ENCODE results near the gene CARM1. TPM values are rescaled to one million over a fixed set of nuclear protein-coding genes. Genes with fewer than 3 reads are reported as not detected.
A peak's percentile ranks its signal among the peaks of the same experiment; 100 is the strongest.
"Not testable (repeated sequence)": the region's sequence is repeated elsewhere in the genome, so short reads cannot be mapped to it uniquely, and the experiment has no call there.

Gene CARM1
- total and polyA plus RNA-seq, 5 donors: 30.8 to 37.2 (median 32.6) TPM

GRCh38 chr19:10832939-10833296, 38.4 kb upstream of the CARM1 start:
- no peak for ATAC-seq
- Histone ChIP-seq H3K27ac (ENCODE audit: low read length) (no peak overlapping the region), H3K9me3 (ENCODE audit: control insufficient read depth, low read length) (no peaks in the 10 kb centered on the region), H3K27me3 (ENCODE audit: control insufficient read depth, insufficient read depth) (no peaks in the 10 kb centered on the region), H3K4me3 (ENCODE audit: low read length) (no peak overlapping the region), H3K4me1 (ENCODE audit: control insufficient read depth, insufficient read depth, low read length) (peaks cover 3% of the 10 kb centered on the region)
- DNase-seq: no peak
- 76% methylated on average over 20 of the region's 20 CpGs for WGBS
- intact Hi-C loops (cut with DNase I): no loop called here

GRCh38 chr19:10835089-10835753, 36.1 kb upstream of the CARM1 start:
- ATAC-seq (peak; percentile 2 to 3), DNase-seq (no peak)
- H3K4me3 ChIP-seq (ENCODE audit: low read length): no peak overlapping the region
- no peaks in the 10 kb centered on the region for H3K9me3 ChIP-seq (ENCODE audit: control insufficient read depth, low read length)
- no peaks in the 10 kb centered on the region for H3K27me3 ChIP-seq (ENCODE audit: control insufficient read depth, insufficient read depth)
- 54% methylated on average over 32 of the region's 32 CpGs for WGBS
- intact Hi-C loops (cut with DNase I): loop anchor here in 1 of 4 donors (2.0 kb wide), 1 partner anchor 36 kb away; the partner anchor contains the start of gene CARM1
- H3K27ac ChIP-seq (ENCODE audit: low read length): peak overlapping the region; percentile 39
- peaks cover 3% of the 10 kb centered on the region for H3K4me1 ChIP-seq (ENCODE audit: control insufficient read depth, insufficient read depth, low read length)

DNA sequence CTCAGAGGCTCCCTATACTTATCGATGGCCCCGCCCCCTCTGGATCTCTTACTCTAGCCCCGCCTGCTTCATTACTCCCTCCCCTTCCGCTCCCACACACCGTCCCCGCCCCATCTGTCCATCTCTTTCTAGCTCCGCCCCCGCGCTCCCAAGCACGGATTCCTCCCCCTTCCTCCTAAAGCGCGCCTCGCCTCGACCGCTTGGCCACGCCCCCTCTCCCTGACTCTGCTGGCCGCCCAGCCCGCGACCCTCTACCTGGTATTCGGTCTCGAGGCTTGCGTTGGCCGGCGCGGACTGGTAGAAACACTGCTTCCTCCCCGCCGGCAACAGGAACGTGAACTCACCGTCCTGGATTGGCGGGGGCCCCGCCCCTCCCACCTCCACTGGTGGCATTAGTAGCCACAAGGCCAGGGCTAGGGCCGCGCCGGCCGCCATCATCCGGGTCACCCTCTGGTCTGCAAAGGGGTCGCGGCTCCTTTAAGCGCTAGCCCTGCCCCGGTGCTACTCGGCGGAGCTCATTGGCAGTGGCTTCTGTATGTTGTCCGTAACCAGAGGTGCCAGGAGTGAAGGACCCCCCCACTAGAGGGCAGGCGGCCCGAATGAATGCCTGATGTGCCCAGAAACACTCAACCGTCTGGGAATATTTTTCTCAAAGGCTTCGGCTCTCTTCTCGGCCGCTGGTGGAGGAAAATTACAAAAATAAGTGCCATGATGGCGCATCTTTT, 35.4 kb upstream of the CARM1 start, which contains the start of gene TMED1:
Gene TMED1 (minus strand): TSS at position 459 of the 725 bp plus-strand sequence. CDS start 21 bp downstream, at position 438.
- ATAC-seq (peak; percentile 95), DNase-seq (peak; percentile 99 to 100 (median 100))
- under 1% methylated on average over 50 of the region's 50 CpGs for WGBS
- Histone ChIP-seq H3K27me3 (ENCODE audit: control insufficient read depth, insufficient read depth) (no peaks in the 10 kb centered on the region), H3K27ac (ENCODE audit: low read length) (peak within 1 kb of the TSS; percentile 74), H3K4me3 (ENCODE audit: low read length) (peak within 1 kb of the TSS; percentile 47), H3K9me3 (ENCODE audit: control insufficient read depth, low read length) (no peaks in the 10 kb centered on the region), H3K4me1 (ENCODE audit: control insufficient read depth, insufficient read depth, low read length) (peaks cover 3% of the 10 kb centered on the region)
- intact Hi-C loops (cut with DNase I): loop anchor here in 1 of 4 donors (2.0 kb wide), 1 partner anchor 35 kb away; the partner anchor contains the start of gene CARM1

- ATAC-seq (peak; percentile 42 to 59), DNase-seq (peak; percentile 89 to 94 (median 94))
- Histone ChIP-seq H3K27me3 (ENCODE audit: control insufficient read depth, insufficient read depth) (no peaks in the 10 kb centered on the region), H3K9me3 (ENCODE audit: control insufficient read depth, low read length) (no peaks in the 10 kb centered on the region), H3K4me1 (ENCODE audit: control insufficient read depth, insufficient read depth, low read length) (peaks cover 3% of the 10 kb centered on the region), H3K27ac (ENCODE audit: low read length) (peak overlapping the region; percentile 74), H3K4me3 (ENCODE audit: low read length) (peak overlapping the region; percentile 47)
- intact Hi-C loops (cut with DNase I): no loop called here
- 31% methylated on average over 38 of the region's 38 CpGs for WGBS
Measured at GRCh38 chr19:10836479-10837330, 34.6 kb upstream of the CARM1 start.

DNA sequence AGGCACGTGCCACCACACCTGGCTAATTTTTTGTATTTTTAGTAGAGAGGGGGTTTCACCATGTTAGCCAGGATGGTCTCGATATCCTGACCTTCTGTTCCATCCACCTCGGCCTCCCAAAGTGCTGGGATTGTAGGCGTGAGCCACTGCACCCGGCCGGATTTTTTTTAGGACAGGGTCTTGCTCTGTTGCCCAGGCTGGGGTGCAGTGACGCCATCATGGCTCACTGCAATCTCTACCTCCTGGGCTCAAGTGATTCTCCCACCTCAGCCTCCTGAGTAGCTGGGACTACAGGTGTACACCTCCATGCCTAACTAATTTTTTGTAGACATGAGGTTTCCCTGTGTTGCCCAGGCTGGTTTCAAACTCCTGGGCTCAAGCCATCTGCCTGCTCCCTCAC, 33.7 kb upstream of the CARM1 start:
- WGBS: 95% methylated on average over 7 of the region's 7 CpGs
- H3K4me1 ChIP-seq (ENCODE audit: control insufficient read depth, insufficient read depth, low read length); DNase-seq; H3K27ac ChIP-seq (ENCODE audit: low read length); H3K4me3 ChIP-seq (ENCODE audit: low read length); ATAC-seq; H3K9me3 ChIP-seq (ENCODE audit: control insufficient read depth, low read length); intact Hi-C loops (cut with DNase I); H3K27me3 ChIP-seq (ENCODE audit: control insufficient read depth, insufficient read depth): not testable (repeated sequence)

DNA sequence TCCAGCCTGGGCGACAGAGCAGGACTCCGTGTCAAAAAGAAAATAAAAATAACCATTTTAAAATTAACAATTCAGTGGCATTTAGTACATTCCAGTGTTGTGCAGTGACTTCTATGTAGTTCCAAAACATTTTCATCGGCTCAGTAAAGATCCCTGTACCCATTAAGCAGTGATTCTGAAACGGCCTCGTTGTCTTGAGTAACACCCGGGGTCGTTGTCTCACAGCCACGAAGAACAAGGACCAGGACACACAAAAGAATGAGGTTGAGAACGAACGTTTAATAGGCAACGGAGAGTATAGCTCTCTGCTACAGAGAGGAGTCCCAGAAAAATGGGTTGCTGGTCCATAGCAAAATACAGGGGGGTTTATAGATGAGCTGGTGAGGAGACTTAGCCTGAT, 33.0 kb upstream of the CARM1 start:
- H3K9me3 ChIP-seq (ENCODE audit: control insufficient read depth, low read length): no peaks in the 10 kb centered on the region
- no peak overlapping the region for H3K27ac ChIP-seq (ENCODE audit: low read length)
- peaks cover 3% of the 10 kb centered on the region for H3K4me1 ChIP-seq (ENCODE audit: control insufficient read depth, insufficient read depth, low read length)
- no peaks in the 10 kb centered on the region for H3K27me3 ChIP-seq (ENCODE audit: control insufficient read depth, insufficient read depth)
- no peak for DNase-seq
- 88% methylated on average over 11 of the region's 11 CpGs for WGBS
- ATAC-seq: no peak
- intact Hi-C loops (cut with DNase I): no loop called here
- no peak overlapping the region for H3K4me3 ChIP-seq (ENCODE audit: low read length)

DNA sequence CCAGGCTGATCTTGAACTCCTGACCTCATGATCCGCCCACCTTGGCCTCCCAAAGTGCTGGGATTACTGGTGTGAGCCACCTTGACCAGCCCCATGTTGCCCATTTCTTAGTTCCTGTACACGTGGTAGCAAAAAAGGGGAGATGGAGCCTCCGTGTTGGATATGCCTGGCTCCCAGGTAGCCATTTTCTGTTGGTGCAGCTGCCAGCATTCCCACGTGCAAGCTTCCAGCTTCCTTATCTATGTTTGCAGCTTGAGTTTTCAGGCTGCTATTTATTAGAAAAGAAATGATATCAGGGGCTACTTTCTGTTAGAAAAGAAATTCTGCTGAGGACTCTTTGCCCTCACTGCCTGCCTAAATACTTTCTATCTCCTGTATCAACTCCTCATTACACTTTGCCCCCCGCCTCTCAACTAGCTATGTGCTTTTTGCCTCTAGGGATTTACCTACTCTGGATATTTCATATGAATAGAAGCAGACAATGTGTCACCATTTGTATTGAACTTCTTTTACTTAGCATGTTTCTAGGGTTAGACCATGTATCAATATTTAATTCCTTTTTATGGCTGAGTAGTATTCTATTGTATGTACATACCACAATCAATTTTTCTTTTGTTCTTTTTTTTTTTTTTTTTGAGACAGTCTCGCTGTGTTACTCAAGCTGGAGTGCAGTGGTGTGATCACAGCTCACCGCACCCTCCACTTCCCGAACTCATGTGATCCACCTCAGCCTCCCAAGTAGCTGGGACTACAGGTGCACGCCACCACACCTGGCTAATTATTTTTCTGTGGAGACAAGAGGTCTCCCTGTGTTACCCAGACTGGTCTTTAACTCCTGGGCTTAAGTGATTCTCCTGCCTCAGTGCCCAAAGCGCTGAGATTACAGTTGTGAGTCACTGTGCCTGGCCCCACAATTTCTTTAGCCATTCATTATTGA, 32.0 kb upstream of the CARM1 start:
- peaks cover 3% of the 10 kb centered on the region for H3K4me1 ChIP-seq (ENCODE audit: control insufficient read depth, insufficient read depth, low read length)
- intact Hi-C loops (cut with DNase I): no loop called here
- DNase-seq (no peak), ATAC-seq (no peak)
- no peaks in the 10 kb centered on the region for H3K9me3 ChIP-seq (ENCODE audit: control insufficient read depth, low read length)
- H3K27ac ChIP-seq (ENCODE audit: low read length): no peak overlapping the region
- no peaks in the 10 kb centered on the region for H3K27me3 ChIP-seq (ENCODE audit: control insufficient read depth, insufficient read depth)
- WGBS: 78% methylated on average over 10 of the region's 10 CpGs
- no peak overlapping the region for H3K4me3 ChIP-seq (ENCODE audit: low read length)

DNA sequence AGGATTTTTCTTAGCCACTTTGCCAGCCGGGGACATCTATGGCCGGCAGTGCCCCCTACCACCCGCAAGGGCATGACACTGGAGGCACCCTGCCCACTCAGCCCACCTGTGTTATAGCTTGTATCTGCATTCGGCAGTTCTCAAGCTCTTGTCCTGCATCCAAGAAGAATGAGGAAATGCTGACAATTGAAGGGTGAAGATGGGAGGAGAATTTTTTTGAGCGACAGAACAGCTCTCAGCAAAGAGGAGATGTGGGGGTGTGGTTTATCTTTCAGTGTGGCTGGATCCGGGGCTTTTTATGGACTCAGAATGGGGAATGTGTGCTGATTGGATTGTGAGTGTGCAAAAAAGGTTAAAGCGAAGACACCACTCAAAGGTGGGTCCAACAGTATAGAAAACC, 28.6 kb upstream of the CARM1 start:
- H3K9me3 ChIP-seq (ENCODE audit: control insufficient read depth, low read length): no peaks in the 10 kb centered on the region
- H3K27ac ChIP-seq (ENCODE audit: low read length): no peak overlapping the region
- intact Hi-C loops (cut with DNase I): no loop called here
- DNase-seq: no peak
- H3K27me3 ChIP-seq (ENCODE audit: control insufficient read depth, insufficient read depth): no peaks in the 10 kb centered on the region
- H3K4me3 ChIP-seq (ENCODE audit: low read length): no peak overlapping the region
- WGBS: 83% methylated on average over 7 of the region's 7 CpGs
- H3K4me1 ChIP-seq (ENCODE audit: control insufficient read depth, insufficient read depth, low read length): no peaks in the 10 kb centered on the region
- ATAC-seq: no peak

GRCh38 chr19:10846500-10847202, 24.7 kb upstream of the CARM1 start:
- intact Hi-C loops (cut with DNase I): no loop called here
- no peaks in the 10 kb centered on the region for H3K4me1 ChIP-seq (ENCODE audit: control insufficient read depth, insufficient read depth, low read length)
- H3K9me3 ChIP-seq (ENCODE audit: control insufficient read depth, low read length): no peaks in the 10 kb centered on the region
- H3K4me3 ChIP-seq (ENCODE audit: low read length): no peak overlapping the region
- H3K27me3 ChIP-seq (ENCODE audit: control insufficient read depth, insufficient read depth): no peaks in the 10 kb centered on the region
- H3K27ac ChIP-seq (ENCODE audit: low read length): no peak overlapping the region
- ATAC-seq (no peak), DNase-seq (no peak)
- 87% methylated on average over 2 of the region's 2 CpGs for WGBS

Data from right cardiac atrium (tissue), 5 donors.